GM23248 (cell line): ENCODE measurements around the gene JPH2. TPM values are rescaled to one million over a fixed set of nuclear protein-coding genes. Genes with fewer than 3 reads are reported as not detected.
"Not testable (repeated sequence)": the region's sequence is repeated elsewhere in the genome, so short reads cannot be mapped to it uniquely, and the experiment has no call there.

Experiments
- DNase-seq: peaks from one replicate; pipeline ENCODE4 v3.0.0-alpha.2; 2015
- H2AFZ ChIP-seq: fragments of 200-600 bp; sonication (generic); 2 replicates; pipeline ENCODE4 v1.6.1; 2016; ENCODE audit warnings: antibody characterized with exemption
- H3F3A ChIP-seq: fragments of 200-600 bp; sonication (generic); 2 replicates; pipeline ENCODE4 v1.6.1; 2016; ENCODE audit warnings: mild to moderate bottlenecking, antibody characterized with exemption, mixed run types; ENCODE audit not compliant: insufficient read depth
- H3K27ac ChIP-seq: fragments of 200-600 bp; sonication (generic); 2 replicates; pipeline ENCODE4 v1.5.1; 2016; ENCODE audit warnings: mild to moderate bottlenecking
- H3K27me3 ChIP-seq: fragments of 200-600 bp; sonication (generic); replicated peaks from 2 replicates; pipeline ENCODE4 v1.6.1; 2016; ENCODE audit warnings: mild to moderate bottlenecking; ENCODE audit not compliant: insufficient read depth
- H3K36me3 ChIP-seq: fragments of 200-600 bp; sonication (generic); 2 replicates; pipeline ENCODE4 v1.6.1; 2016; ENCODE audit warnings: low read depth, mild to moderate bottlenecking
- H3K4me1 ChIP-seq: fragments of 200-600 bp; sonication (generic); 2 replicates; pipeline ENCODE4 v1.6.1; 2016; ENCODE audit warnings: mild to moderate bottlenecking; ENCODE audit not compliant: insufficient read depth
- H3K4me2 ChIP-seq: fragments of 200-600 bp; sonication (generic); one replicate; pipeline ENCODE4 v1.6.1; 2016; ENCODE audit warnings: mild to moderate bottlenecking; ENCODE audit not compliant: unreplicated experiment
- H3K4me3 ChIP-seq: fragments of 200-600 bp; sonication (generic); 2 replicates; pipeline ENCODE4 v1.5.1; 2016; ENCODE audit warnings: mild to moderate bottlenecking
- H3K79me2 ChIP-seq: fragments of 200-600 bp; sonication (generic); 2 replicates; pipeline ENCODE4 v1.6.1; 2016; ENCODE audit warnings: mild to moderate bottlenecking; ENCODE audit not compliant: insufficient read depth
- H3K9ac ChIP-seq: fragments of 200-600 bp; sonication (generic); 2 replicates; pipeline ENCODE4 v1.6.1; 2016; ENCODE audit warnings: mild to moderate bottlenecking
- H3K9me2 ChIP-seq: fragments of 200-600 bp; sonication (generic); 2 replicates; pipeline ENCODE4 v1.6.1; 2016; ENCODE audit warnings: mixed run types, mild to moderate bottlenecking, moderate library complexity; ENCODE audit not compliant: insufficient read depth
- H3K9me3 ChIP-seq: fragments of 200-600 bp; sonication (generic); one replicate; pipeline ENCODE4 v1.6.1; 2017; ENCODE audit warnings: low read depth
- H4K20me1 ChIP-seq: fragments of 200-600 bp; sonication (generic); 2 replicates; pipeline ENCODE4 v1.6.0; 2016; ENCODE audit not compliant: insufficient read depth
- EZH2 ChIP-seq: fragments of 200-600 bp; sonication (generic); IDR thresholded peaks from 2 replicates; pipeline ENCODE4 v1.6.1; 2018; ENCODE audit warnings: antibody characterized with exemption, mild to moderate bottlenecking; ENCODE audit not compliant: insufficient read depth, poor library complexity, severe bottlenecking
- EZH2phosphoT487 ChIP-seq: fragments of 200-600 bp; sonication (generic); IDR thresholded peaks from 2 replicates; pipeline ENCODE4 v1.6.1; 2018; ENCODE audit warnings: antibody characterized with exemption, moderate library complexity, mild to moderate bottlenecking, low read depth; ENCODE audit not compliant: insufficient read depth
- WGBS, 2 experiments: methylation state at CpG; one replicate each; pipeline ENCODE4 v1.1.6; 2015 to 2017; ENCODE audit warnings: low lambda C conversion rate in 2 of 2, low coverage in 1 of 2; ENCODE audit errors: missing lambda C conversion rate in 2 of 2; 5-methylcytosine and 5-hydroxymethylcytosine counted together
- in situ Hi-C: fragments of 300-500 bp; cut with MboI; formaldehyde crosslinking; loops from 2 replicates; pipeline ENCODE4 v1.15.0; 2020
- polyA plus RNA-seq: library from polyadenylated mRNA; unstranded; fragments of >200 nt; fragmentation: Nextera tagmentation; extraction: Ambion mirVana; gene quantifications from 2 replicates; pipeline ENCODE4 v1.2.1, GENCODE V29; 2016
- total RNA-seq: library from RNA; depleted of rRNA; stranded (reverse); fragments of >200 nt; shearing (Covaris generic); gene quantifications from 2 replicates; pipeline ENCODE4 v1.2.3, GENCODE V29; 2014

Gene JPH2
- total and polyA plus RNA-seq, 2 experiments from 2014 or later = 1.8 to 9.7 TPM

DNA sequence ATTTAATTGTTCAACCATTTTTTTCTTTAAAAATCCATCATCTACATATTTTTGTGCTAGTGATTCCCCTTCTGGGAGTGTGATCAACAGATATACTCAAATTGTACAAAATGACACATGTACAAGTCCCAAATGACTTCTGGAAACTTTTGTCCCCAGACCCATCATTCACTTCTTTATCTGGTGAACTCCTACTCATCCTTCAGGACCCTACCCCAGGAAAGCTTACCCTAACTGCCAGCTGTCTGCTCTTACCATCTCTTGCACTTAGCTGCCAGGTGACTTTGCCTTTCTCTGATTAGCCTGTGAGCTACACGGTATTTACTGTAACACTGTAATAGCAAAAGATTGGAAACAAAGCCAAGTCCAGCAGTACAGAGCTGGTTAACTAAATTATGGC lies 55.3 kb downstream of the JPH2 start:
- H3K4me3 ChIP-seq = no peak overlapping the region
- H3K9me3 ChIP-seq = no peaks in the 10 kb centered on the region
- 0 out of 2 replicates have a peak, but pooled peaks cover 3% of the 10 kb centered on the region for H3K4me1 ChIP-seq
- H3K36me3 ChIP-seq = no peaks in the 10 kb centered on the region
- TF ChIP-seq EZH2phosphoT487 (no peak), EZH2 (no peak)
- WGBS, 2 experiments = 92 to 95% methylated on average over 1 of the region's 1 CpG
- no peaks in the 10 kb centered on the region for H3F3A ChIP-seq
- in situ Hi-C loops = no loop called here
- no peaks in the 10 kb centered on the region for H4K20me1 ChIP-seq
- H3K4me2 ChIP-seq = no peak overlapping the region
- H3K9me2 ChIP-seq = no peaks in the 10 kb centered on the region
- H3K27ac ChIP-seq = no peak overlapping the region
- H3K9ac ChIP-seq = no peak overlapping the region
- DNase-seq = no peak
- no peaks in the 10 kb centered on the region for H3K79me2 ChIP-seq
- H3K27me3 ChIP-seq = no peaks in the 10 kb centered on the region
- H2AFZ ChIP-seq = no peak overlapping the region

DNA sequence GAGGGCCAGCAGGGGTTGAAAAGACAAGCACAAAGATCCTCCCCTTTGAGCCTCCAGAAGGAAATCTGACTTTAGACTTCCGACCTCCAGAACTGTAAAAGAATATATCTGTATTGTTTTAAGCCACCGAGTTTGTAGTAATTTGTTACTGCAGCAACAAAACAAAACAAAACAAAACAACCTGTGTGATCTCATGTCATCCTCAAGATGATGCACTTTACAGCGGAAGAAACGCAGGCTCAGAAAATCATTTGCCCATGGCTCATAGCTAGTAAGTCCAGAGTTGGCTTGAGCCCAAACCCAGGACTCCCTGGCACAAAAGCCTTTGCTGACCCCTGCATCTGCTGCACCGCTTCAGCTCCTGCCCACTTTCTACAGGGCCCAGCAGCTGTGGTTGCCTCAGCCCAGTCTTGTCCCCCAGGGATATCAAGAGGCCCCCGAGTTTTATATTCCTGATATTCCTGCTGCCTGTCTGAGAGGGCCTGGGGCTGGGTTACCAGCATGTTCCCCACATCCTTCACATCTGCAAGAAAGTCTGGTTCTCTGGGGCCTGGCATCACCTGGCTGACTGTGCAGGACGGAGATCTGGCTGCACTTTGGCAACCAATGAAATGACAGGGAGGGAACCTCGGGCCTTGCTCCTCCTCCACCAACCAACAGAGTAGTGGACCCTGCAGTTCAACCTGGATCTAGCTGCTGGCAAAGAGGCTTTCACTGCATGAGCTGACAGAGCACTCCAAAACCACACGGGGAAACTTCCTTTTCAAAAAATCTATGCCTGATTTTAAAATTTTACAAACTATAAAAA lies 56.9 kb downstream of the JPH2 start:
- Histone ChIP-seq H3K4me3 (no peak overlapping the region), H2AFZ (no peak overlapping the region), H3K9me3 (no peaks in the 10 kb centered on the region), H3K9me2 (no peaks in the 10 kb centered on the region), H3K4me2 (no peak overlapping the region), H3K36me3 (no peaks in the 10 kb centered on the region), H4K20me1 (no peaks in the 10 kb centered on the region), H3K4me1 (no peaks in the 10 kb centered on the region), H3F3A (no peaks in the 10 kb centered on the region), H3K27me3 (no peaks in the 10 kb centered on the region), H3K79me2 (no peaks in the 10 kb centered on the region), H3K9ac (no peak overlapping the region), H3K27ac (no peak overlapping the region)
- peak; percentile 47 for DNase-seq
- TF ChIP-seq EZH2 = no peak
- no peak for TF ChIP-seq EZH2phosphoT487
- in situ Hi-C loops = no loop called here
- 48 to 53% methylated on average over 9 of the region's 9 CpGs for WGBS, 2 experiments

DNA sequence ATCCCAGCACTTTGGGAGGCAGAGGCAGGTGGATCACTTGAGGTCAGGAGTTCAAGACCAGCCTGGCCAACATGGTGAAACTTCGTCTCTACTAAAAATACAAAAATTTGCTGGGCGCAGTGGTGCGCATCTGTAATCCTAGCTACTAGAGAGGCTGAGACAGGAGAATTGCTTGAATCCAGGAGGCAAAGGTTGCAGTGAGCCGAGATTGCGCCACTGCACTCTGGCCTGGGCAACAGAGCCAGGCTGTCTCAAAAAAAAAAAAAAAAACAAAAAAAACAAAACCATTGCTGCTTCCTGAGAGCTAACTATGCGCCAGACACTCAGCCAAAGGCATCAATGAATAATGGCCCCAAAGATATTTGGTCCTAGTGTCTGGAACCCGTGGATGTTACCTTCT lies 57.7 kb downstream of the JPH2 start:
- H3K79me2 ChIP-seq, H3K36me3 ChIP-seq, H2AFZ ChIP-seq, H3K4me1 ChIP-seq, in situ Hi-C loops, H3K9me2 ChIP-seq, H3K9me3 ChIP-seq, DNase-seq, H3K27me3 ChIP-seq, H4K20me1 ChIP-seq, H3K27ac ChIP-seq, H3K9ac ChIP-seq, H3K4me2 ChIP-seq, H3F3A ChIP-seq, H3K4me3 ChIP-seq: not testable (repeated sequence)
- WGBS, 2 experiments = 86 to 87% methylated on average over 7 of the region's 7 CpGs

DNA sequence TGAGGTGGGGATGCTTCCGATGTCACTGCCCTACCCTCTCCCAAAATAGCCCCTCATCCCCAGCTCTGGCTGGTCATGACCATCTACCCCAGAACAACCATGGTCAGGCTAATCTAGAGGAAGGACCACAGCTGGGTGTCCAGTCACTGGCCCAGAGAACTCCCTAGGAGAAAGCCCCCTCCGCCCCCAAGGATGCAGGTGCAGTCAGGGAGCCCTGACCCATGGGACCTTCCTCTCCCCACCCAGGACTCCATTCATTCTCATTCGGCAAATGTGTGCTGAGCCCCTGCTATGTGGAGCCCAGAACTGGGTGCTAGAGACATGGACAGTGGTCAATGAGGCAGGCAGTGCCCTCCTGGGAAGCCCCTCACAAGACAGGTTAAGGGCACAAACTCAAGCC lies 60.5 kb downstream of the JPH2 start:
- in situ Hi-C loops = no loop called here
- H3K9ac ChIP-seq = no peak overlapping the region
- WGBS, 2 experiments = 78 to 86% methylated on average over 3 of the region's 3 CpGs

More for the DNA sequence above, 60.5 kb downstream of the JPH2 start:
- H3K4me3 ChIP-seq = no peak overlapping the region
- H4K20me1 ChIP-seq = no peaks in the 10 kb centered on the region
- no peaks in the 10 kb centered on the region for H3F3A ChIP-seq
- TF ChIP-seq EZH2 (no peak), EZH2phosphoT487 (no peak)
- no peak for DNase-seq
- no peaks in the 10 kb centered on the region for H3K9me3 ChIP-seq
- H3K4me1 ChIP-seq = no peaks in the 10 kb centered on the region
- H3K9me2 ChIP-seq = no peaks in the 10 kb centered on the region
- no peak overlapping the region for H3K4me2 ChIP-seq
- no peaks in the 10 kb centered on the region for H3K79me2 ChIP-seq
- no peaks in the 10 kb centered on the region for H3K27me3 ChIP-seq
- no peaks in the 10 kb centered on the region for H3K36me3 ChIP-seq
- no peak overlapping the region for H3K27ac ChIP-seq
- H2AFZ ChIP-seq = no peak overlapping the region
